ENCODE results near the gene CUL3.

GRCh38 chr2:224545884-224546644 lies 39.1 kb downstream of the CUL3 start:
- TF ChIP-seq REST (IDR thresholded peaks at IDR 0.05; ENCODE audit: insufficient read depth in 1 of 2, low read depth in 2 of 2, low read length in 2 of 2) (no peak), POLR2AphosphoS5 (IDR thresholded peaks at IDR 0.05; ENCODE audit: low read depth, low read length) (no peak), TAF1 (IDR thresholded peaks at IDR 0.05; ENCODE audit: borderline replicate concordance, insufficient read depth, low read length) (no peak), SIN3A (IDR thresholded peaks at IDR 0.05; ENCODE audit: borderline replicate concordance, insufficient read depth, low read length) (no peak)
